WTC11 (cell line): ENCODE results near the gene ZNF41.

Source experiments
- ATF2 ChIP-seq: sonication (generic); formaldehyde crosslinking; IDR thresholded peaks from 2 replicates; pipeline ENCODE4 v1.8.1; 2022; ENCODE audit warnings: low read depth, missing genetic modification reagents, borderline replicate concordance
- CTCF ChIP-seq: fragments of 200-600 bp; IDR thresholded peaks from 2 replicates; pipeline ENCODE4 v1.8.0; 2022; ENCODE audit warnings: antibody characterized with exemption
- E2F5 ChIP-seq: sonication (generic); formaldehyde crosslinking; IDR thresholded peaks from 2 replicates; pipeline ENCODE4 v1.8.1; 2022; ENCODE audit warnings: mild to moderate bottlenecking, moderate library complexity, missing genetic modification reagents
- ELF4 ChIP-seq: sonication (generic); formaldehyde crosslinking; IDR thresholded peaks from 2 replicates; pipeline ENCODE4 v1.8.1; 2022; ENCODE audit warnings: low read depth, mild to moderate bottlenecking, moderate library complexity, missing genetic modification reagents
- ETV6 ChIP-seq: sonication (generic); formaldehyde crosslinking; IDR thresholded peaks from 2 replicates; pipeline ENCODE4 v1.8.1; 2022; ENCODE audit warnings: mild to moderate bottlenecking, missing genetic modification reagents
- KAT7 ChIP-seq: sonication (generic); formaldehyde crosslinking; IDR thresholded peaks from 2 replicates; pipeline ENCODE4 v1.8.1; 2023; ENCODE audit warnings: missing genetic modification reagents, mild to moderate bottlenecking, borderline replicate concordance
- MAX ChIP-seq: sonication (generic); formaldehyde crosslinking; IDR thresholded peaks from 2 replicates; pipeline ENCODE4 v1.8.0; 2022; ENCODE audit warnings: mild to moderate bottlenecking, missing genetic modification reagents
- RORB ChIP-seq: fragments of 250-450 bp; sonication (Bioruptor Pico); IDR thresholded peaks from 2 replicates; pipeline ENCODE4 v1.9.0; 2021; ENCODE audit warnings: mild to moderate bottlenecking
- ZNF121 ChIP-seq: sonication (generic); formaldehyde crosslinking; IDR thresholded peaks from 2 replicates; pipeline ENCODE4 v1.8.0; 2023; ENCODE audit warnings: missing genetic modification reagents

- no peak for TF ChIP-seq E2F5 (CRISPR knock-in tag)
- no peak for TF ChIP-seq ETV6 (CRISPR knock-in tag)
- TF ChIP-seq CTCF = no peak
- TF ChIP-seq MAX (CRISPR knock-in tag) = no peak
- no peak for TF ChIP-seq ELF4 (CRISPR knock-in tag)
- no peak for TF ChIP-seq KAT7 (CRISPR knock-in tag)
- no peak for TF ChIP-seq RORB (CRISPR knock-in tag)
- TF ChIP-seq ATF2 = no peak
- no peak for TF ChIP-seq ZNF121 (CRISPR knock-in tag)
These were observed 35.1 kb upstream of the ZNF41 start for GRCh38 chrX:47518144-47518543.
